Endothelial cell of umbilical vein (primary cell): Measurements from ENCODE around the gene DIPK1A.

Experiments used
- EZH2 ChIP-seq: IDR thresholded peaks from 2 replicates; pipeline ENCODE4 v1.6.1; 2012; ENCODE audit warnings: borderline replicate concordance, low read depth, mild to moderate bottlenecking, moderate library complexity, low read length, inconsistent platforms; ENCODE audit not compliant: severe bottlenecking
- GATA2 ChIP-seq: IDR thresholded peaks from 2 replicates; pipeline ENCODE4 v1.7.0; 2011; ENCODE audit warnings: low read depth, mild to moderate bottlenecking, moderate library complexity, mixed read lengths, low read length; ENCODE audit not compliant: insufficient read length, insufficient read depth
- TF ChIP-seq, protein P1 (sequence below), 2 donors: IDR thresholded peaks; 1 replicate in 1 of 2; 2 replicates in 1 of 2; pipeline ENCODE4 v1.5.1; 2011; ENCODE audit warnings: low read length in 2 of 2, mild to moderate bottlenecking in 2 of 2, moderate library complexity in 2 of 2, control low read depth in 1 of 2, inconsistent platforms in 1 of 2, low read depth in 1 of 2; ENCODE audit not compliant: insufficient read depth in 1 of 2; ENCODE audit errors: extremely low read depth in 1 of 2
- TF ChIP-seq, protein P2 (sequence below): IDR thresholded peaks from 2 replicates; pipeline ENCODE4 v1.6.1; 2011; ENCODE audit not compliant: insufficient read depth, insufficient read length

DNA sequence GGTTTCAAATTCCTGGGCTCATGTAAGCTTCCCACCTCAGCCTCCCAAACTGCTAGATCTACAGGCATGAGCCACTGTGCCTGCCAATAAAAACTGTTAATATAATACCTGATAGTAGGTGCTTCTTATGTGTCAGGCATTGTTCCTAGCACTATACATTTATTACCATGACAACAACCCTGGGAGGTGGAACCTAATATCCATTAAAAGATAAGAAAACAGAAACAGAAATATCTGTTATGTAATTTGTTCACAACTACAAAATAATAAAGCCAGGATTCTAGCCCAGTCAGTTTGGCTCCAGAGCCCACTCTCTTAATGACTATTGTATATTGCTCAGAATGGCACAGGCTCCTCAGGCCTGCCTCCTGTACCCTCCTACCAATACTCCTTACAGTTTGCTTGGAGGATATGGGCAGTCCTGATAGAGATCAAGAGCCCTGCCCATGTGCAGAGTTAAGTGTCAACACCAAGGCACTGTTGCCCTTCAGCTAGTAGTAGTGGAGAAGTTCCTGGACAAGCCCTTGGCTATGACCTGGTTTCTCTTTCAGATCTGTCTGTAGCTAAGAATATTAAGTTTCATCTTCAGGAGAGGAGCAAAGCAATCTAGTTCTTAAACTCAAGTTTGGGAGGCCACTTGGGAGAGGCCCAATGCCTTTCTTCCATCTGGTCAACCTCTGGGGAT, 107.0 kb downstream of the DIPK1A start:
- TF ChIP-seq, protein P1, sequence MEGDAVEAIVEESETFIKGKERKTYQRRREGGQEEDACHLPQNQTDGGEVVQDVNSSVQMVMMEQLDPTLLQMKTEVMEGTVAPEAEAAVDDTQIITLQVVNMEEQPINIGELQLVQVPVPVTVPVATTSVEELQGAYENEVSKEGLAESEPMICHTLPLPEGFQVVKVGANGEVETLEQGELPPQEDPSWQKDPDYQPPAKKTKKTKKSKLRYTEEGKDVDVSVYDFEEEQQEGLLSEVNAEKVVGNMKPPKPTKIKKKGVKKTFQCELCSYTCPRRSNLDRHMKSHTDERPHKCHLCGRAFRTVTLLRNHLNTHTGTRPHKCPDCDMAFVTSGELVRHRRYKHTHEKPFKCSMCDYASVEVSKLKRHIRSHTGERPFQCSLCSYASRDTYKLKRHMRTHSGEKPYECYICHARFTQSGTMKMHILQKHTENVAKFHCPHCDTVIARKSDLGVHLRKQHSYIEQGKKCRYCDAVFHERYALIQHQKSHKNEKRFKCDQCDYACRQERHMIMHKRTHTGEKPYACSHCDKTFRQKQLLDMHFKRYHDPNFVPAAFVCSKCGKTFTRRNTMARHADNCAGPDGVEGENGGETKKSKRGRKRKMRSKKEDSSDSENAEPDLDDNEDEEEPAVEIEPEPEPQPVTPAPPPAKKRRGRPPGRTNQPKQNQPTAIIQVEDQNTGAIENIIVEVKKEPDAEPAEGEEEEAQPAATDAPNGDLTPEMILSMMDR (IDR thresholded peaks at IDR 0.05; ENCODE audit: extremely low read depth in 1 of 2, insufficient read depth in 1 of 2, low read depth in 1 of 2, low read length in 2 of 2): no peak
- no peak for TF ChIP-seq GATA2
- TF ChIP-seq EZH2: no peak
- TF ChIP-seq, protein P2, sequence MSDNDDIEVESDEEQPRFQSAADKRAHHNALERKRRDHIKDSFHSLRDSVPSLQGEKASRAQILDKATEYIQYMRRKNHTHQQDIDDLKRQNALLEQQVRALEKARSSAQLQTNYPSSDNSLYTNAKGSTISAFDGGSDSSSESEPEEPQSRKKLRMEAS: no peak
